HCT116 (cell line): ENCODE data around the gene MAPRE2. TPM values are rescaled to one million over a fixed set of nuclear protein-coding genes. Genes with fewer than 3 reads are reported as not detected.

Experiments used
- ATAC-seq: fragments of 200-7000 bp; cut with Tn5 transposase; 2 replicates; pipeline ENCODE4 v1.9.1; 2020; ENCODE audit warnings: mild to moderate bottlenecking, moderate library complexity
- BruUV-seq: library from RNA; stranded (reverse); fragments of 400-500 nt; replicated peaks from 2 replicates; lab custom pipeline; 2021; lab: Mats Ljungman, UMichigan
- CTCF ChIA-PET: fragments of 300-600 bp; sonication (Branson Sonifier 250); formaldehyde crosslinking; loops from one replicate; lab custom pipeline; 2021; ENCODE audit warnings: antibody characterized with exemption; lab: Charles Lee
- POLR2A ChIA-PET: fragments of 300-600, 350-600 bp; sonication (Branson Sonifier 250); formaldehyde crosslinking; loops from one replicate; lab custom pipeline; 2021; ENCODE audit warnings: antibody characterized with exemption; lab: Charles Lee
- RAD21 ChIA-PET, 2 experiments: fragments of 300-600 bp; sonication (Branson Sonifier 250); formaldehyde crosslinking; loops; one replicate each; lab custom pipeline; 2023; ENCODE audit warnings: low total read pairs in 2 of 2; ENCODE audit not compliant: uncharacterized antibody in 2 of 2, unreplicated experiment in 2 of 2, low non-redundant PET in 1 of 2; lab: Charles Lee
- DNase-seq: peaks from one replicate; pipeline ENCODE4 v3.0.0-alpha.2; 2010; ENCODE audit warnings: low read depth, low spot score
- H2AFZ ChIP-seq: fragments of 200-600 bp; shearing (Covaris generic), sonication (generic); 2 replicates; pipeline ENCODE4 v1.6.1; 2017; ENCODE audit warnings: low read depth, mixed run types, mixed read lengths, antibody characterized with exemption, low read length; ENCODE audit not compliant: poor library complexity, severe bottlenecking
- H3K27ac ChIP-seq: 2 replicates; pipeline ENCODE4 v1.5.1; 2012; ENCODE audit warnings: low read depth, low read length
- H3K27me3 ChIP-seq: fragments of 200-600 bp; sonication (generic); 2 replicates; pipeline ENCODE4 v1.6.1; 2016; ENCODE audit warnings: mixed run types, low read length, mixed read lengths; ENCODE audit not compliant: insufficient read depth
- H3K36me3 ChIP-seq, 2 experiments: fragments of 200-500 bp in 1 of 2; fragments of 200-600 bp in 1 of 2; sonication (Bioruptor generic) in 1 of 2; sonication (generic) in 1 of 2; 2 replicates each; pipeline versions ENCODE4 v1.5.1 to v1.6.1; 2014 to 2016; ENCODE audit warnings: low read length in 2 of 2, inconsistent platforms in 1 of 2, mixed read lengths in 1 of 2, mixed run types in 1 of 2; ENCODE audit not compliant: insufficient read depth in 2 of 2, control insufficient read depth in 1 of 2
- H3K4me1 ChIP-seq, 2 experiments: fragments of 200-600 bp in 1 of 2; sonication (generic) in 1 of 2; 2 replicates each; pipeline versions ENCODE4 v1.5.1 to v1.6.1; 2012 to 2017; ENCODE audit warnings: low read length in 2 of 2, inconsistent platforms in 1 of 2, mild to moderate bottlenecking in 1 of 2, mixed read lengths in 1 of 2, mixed run types in 1 of 2, moderate library complexity in 1 of 2; ENCODE audit not compliant: insufficient read depth in 2 of 2, control insufficient read depth in 1 of 2
- H3K4me2 ChIP-seq: fragments of 200-600 bp; sonication (generic); 2 replicates; pipeline ENCODE4 v1.6.1; 2017; ENCODE audit warnings: mixed run types, low read length, mixed read lengths
- H3K4me3 ChIP-seq, 2 experiments: fragments of 200-600 bp in 1 of 2; sonication (generic) in 1 of 2; replicated peaks in 1 of 2; 2 replicates each; pipeline ENCODE4 v1.5.1; 2011 to 2016; ENCODE audit warnings: low read length in 2 of 2, control low read depth in 1 of 2, low read depth in 1 of 2, mild to moderate bottlenecking in 1 of 2, mixed read lengths in 1 of 2, mixed run types in 1 of 2
- H3K79me2 ChIP-seq: fragments of 200-600 bp; sonication (generic); 2 replicates; pipeline ENCODE4 v1.6.1; 2017; ENCODE audit warnings: mild to moderate bottlenecking, mixed run types, low read length, moderate library complexity, mixed read lengths; ENCODE audit not compliant: insufficient read depth
- H3K9ac ChIP-seq: fragments of 200-600 bp; sonication (generic); 2 replicates; pipeline ENCODE4 v1.6.1; 2016; ENCODE audit warnings: low read length, mixed read lengths
- H3K9me2 ChIP-seq: fragments of 200-600 bp; sonication (generic), shearing (Covaris generic); 2 replicates; pipeline ENCODE4 v1.6.1; 2017; ENCODE audit warnings: mixed run types, mild to moderate bottlenecking, moderate library complexity; ENCODE audit not compliant: insufficient read depth
- H3K9me3 ChIP-seq, 2 experiments: fragments of 200-500 bp in 1 of 2; fragments of 200-600 bp in 1 of 2; sonication (Bioruptor generic) in 1 of 2; sonication (generic) in 1 of 2; 2 replicates each; pipeline ENCODE4 v1.6.1; 2014 to 2017; ENCODE audit warnings: low read length in 2 of 2, mixed read lengths in 2 of 2, inconsistent platforms in 1 of 2, low read depth in 1 of 2, mild to moderate bottlenecking in 1 of 2, mixed run types in 1 of 2, moderate library complexity in 1 of 2; ENCODE audit not compliant: control insufficient read depth in 1 of 2, insufficient read depth in 1 of 2
- H4K20me1 ChIP-seq: fragments of 200-600 bp; sonication (generic), shearing (Covaris generic); 2 replicates; pipeline ENCODE4 v1.6.1; 2017; ENCODE audit warnings: mixed run types, mild to moderate bottlenecking, moderate library complexity; ENCODE audit not compliant: insufficient read depth
- EGR1 ChIP-seq: IDR thresholded peaks from 2 replicates; pipeline ENCODE4 v1.6.1; 2012; ENCODE audit warnings: low read depth
- EZH2 ChIP-seq: fragments of 200-600 bp; sonication (generic); IDR thresholded peaks from 2 replicates; pipeline ENCODE4 v1.6.1; 2017; ENCODE audit warnings: antibody characterized with exemption, mixed run types
- EZH2phosphoT487 ChIP-seq: fragments of 200-600 bp; IDR thresholded peaks from 2 replicates; pipeline ENCODE4 v1.6.1; 2018; ENCODE audit warnings: antibody characterized with exemption, borderline replicate concordance
- FOSL1 ChIP-seq: IDR thresholded peaks from 2 replicates; pipeline ENCODE4 v1.6.1; 2012; ENCODE audit warnings: low read depth
- JUND ChIP-seq: IDR thresholded peaks from 2 replicates; pipeline ENCODE4 v1.6.1; 2012
- POLR2A ChIP-seq: IDR thresholded peaks from 2 replicates; pipeline ENCODE4 v1.7.0; 2011; ENCODE audit warnings: borderline replicate concordance; ENCODE audit not compliant: insufficient read depth, insufficient read length; ENCODE audit errors: extremely low read depth
- POLR2AphosphoS5 ChIP-seq: IDR thresholded peaks from 2 replicates; pipeline ENCODE4 v1.6.1; 2011; ENCODE audit warnings: mild to moderate bottlenecking, low read depth, low read length, moderate library complexity
- SP1 ChIP-seq: IDR thresholded peaks from 2 replicates; pipeline ENCODE4 v1.6.1; 2012; ENCODE audit warnings: low read depth
- SRF ChIP-seq: IDR thresholded peaks from 2 replicates; pipeline ENCODE4 v1.6.1; 2012; ENCODE audit warnings: low read depth
- TCF7L2 ChIP-seq: IDR thresholded peaks from 2 replicates; pipeline ENCODE4 v1.7.0; 2011; ENCODE audit warnings: borderline replicate concordance, inconsistent platforms; ENCODE audit not compliant: insufficient read depth, insufficient read length; ENCODE audit errors: extremely low read depth
- YY1 ChIP-seq: IDR thresholded peaks from 2 replicates; pipeline ENCODE4 v1.6.1; 2011; ENCODE audit warnings: low read length, low read depth, moderate library complexity, mild to moderate bottlenecking; ENCODE audit not compliant: insufficient replicate concordance; ENCODE audit errors: extremely low read depth
- ZNF274 ChIP-seq: fragments of 200-500 bp; sonication (Bioruptor generic); IDR thresholded peaks from 2 replicates; pipeline ENCODE4 v1.6.1; 2014; ENCODE audit warnings: mild to moderate bottlenecking, low read depth, low read length, inconsistent platforms
- intact Hi-C: fragments of 100-400 bp; cut with micrococcal nuclease; formaldehyde crosslinking; loops from 2 replicates; pipeline ENCODE4 v1.10.0; 2022
- total RNA-seq: library from RNA; stranded (reverse); gene quantifications from one replicate; pipeline ENCODE4 v1.2.1, GENCODE V29; 2021; ENCODE audit not compliant: unreplicated experiment
- TF ChIP-seq, protein P1 (sequence below): IDR thresholded peaks from 2 replicates; pipeline ENCODE4 v1.6.1; 2011; ENCODE audit warnings: mild to moderate bottlenecking, low read length, moderate library complexity; ENCODE audit not compliant: insufficient replicate concordance; ENCODE audit errors: extremely low read depth

MAPRE2 gene
- total RNA-seq, 1 experiment from 2014 or later, result 17.2 TPM

DNA sequence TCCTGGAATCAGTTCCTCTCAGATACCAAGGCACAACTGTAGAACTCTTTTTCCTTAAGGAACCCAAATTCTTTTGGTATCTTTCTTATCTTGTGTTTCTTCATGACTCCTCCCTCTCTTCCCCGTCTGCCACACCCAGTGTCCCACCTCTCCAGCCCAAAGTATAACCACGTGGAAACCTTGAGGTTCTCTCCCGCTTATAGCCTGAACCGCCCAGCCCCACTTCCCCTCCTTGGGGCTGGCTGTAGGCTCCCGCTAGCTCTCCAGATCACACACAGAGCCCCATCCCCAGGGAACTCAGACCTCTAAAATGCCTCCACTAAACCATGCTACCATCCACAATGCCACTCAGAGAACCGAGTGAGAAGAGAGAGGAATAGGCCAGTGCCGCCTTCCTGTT lies 87.5 kb downstream of the MAPRE2 start:
- DNase-seq, result no peak
- no peaks in the 10 kb centered on the region for H3K36me3 ChIP-seq
- no peaks in the 10 kb centered on the region for H3K9me3 ChIP-seq
- no peaks in the 10 kb centered on the region for H4K20me1 ChIP-seq
- H3K4me1 ChIP-seq, result no peaks in the 10 kb centered on the region
- no TSS peak for BruUV-seq
- H3K79me2 ChIP-seq, result no peaks in the 10 kb centered on the region
- H3K27me3 ChIP-seq, result no peaks in the 10 kb centered on the region
- H3K4me3 ChIP-seq, result no peak overlapping the region
- no peaks in the 10 kb centered on the region for H3K9me2 ChIP-seq
- POLR2A ChIA-PET, result no interaction called here
- intact Hi-C loops, result no loop called here
- H2AFZ ChIP-seq, result no peak overlapping the region
- TF ChIP-seq TCF7L2 (no peak), EGR1 (no peak), EZH2 (no peak), POLR2AphosphoS5 (no peak), POLR2A (no peak), FOSL1 (no peak), JUND (no peak), ZNF274 (no peak), SP1 (no peak), SRF (no peak), EZH2phosphoT487 (no peak), YY1 (no peak)
- TF ChIP-seq, protein P1, sequence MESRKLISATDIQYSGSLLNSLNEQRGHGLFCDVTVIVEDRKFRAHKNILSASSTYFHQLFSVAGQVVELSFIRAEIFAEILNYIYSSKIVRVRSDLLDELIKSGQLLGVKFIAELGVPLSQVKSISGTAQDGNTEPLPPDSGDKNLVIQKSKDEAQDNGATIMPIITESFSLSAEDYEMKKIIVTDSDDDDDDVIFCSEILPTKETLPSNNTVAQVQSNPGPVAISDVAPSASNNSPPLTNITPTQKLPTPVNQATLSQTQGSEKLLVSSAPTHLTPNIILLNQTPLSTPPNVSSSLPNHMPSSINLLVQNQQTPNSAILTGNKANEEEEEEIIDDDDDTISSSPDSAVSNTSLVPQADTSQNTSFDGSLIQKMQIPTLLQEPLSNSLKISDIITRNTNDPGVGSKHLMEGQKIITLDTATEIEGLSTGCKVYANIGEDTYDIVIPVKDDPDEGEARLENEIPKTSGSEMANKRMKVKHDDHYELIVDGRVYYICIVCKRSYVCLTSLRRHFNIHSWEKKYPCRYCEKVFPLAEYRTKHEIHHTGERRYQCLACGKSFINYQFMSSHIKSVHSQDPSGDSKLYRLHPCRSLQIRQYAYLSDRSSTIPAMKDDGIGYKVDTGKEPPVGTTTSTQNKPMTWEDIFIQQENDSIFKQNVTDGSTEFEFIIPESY, result no peak
- TF ChIP-seq, all 23 proteins: peak for 0
- ChIA-PET RAD21 (no interaction called here), CTCF (no interaction called here)
- no peak overlapping the region for H3K9ac ChIP-seq
- no peak overlapping the region for H3K27ac ChIP-seq
- no peak for ATAC-seq
- no peak overlapping the region for H3K4me2 ChIP-seq
